ENCODE measurements around the gene SEZ6.

Gene SEZ6

DNA sequence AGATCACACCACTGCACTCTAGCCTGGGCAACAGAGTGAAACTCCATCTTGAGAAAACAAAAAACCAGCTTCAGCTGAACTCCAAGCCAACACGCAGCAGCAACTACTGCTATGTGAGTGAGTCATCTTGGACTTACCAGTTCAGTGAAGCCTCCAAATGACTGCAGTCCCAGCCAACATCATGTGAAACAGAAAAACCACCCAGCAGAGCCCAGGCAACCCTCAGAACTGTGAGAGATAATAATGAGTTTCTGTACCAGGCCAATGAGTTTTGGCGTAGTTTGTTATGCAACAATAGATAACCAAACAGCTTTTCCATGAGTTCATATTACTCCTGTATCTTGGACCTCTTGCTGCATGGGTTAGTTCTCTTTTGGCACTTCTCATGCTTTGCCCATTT, 77.8 kb downstream of the SEZ6 start:
- DNase-seq = no peak

DNA sequence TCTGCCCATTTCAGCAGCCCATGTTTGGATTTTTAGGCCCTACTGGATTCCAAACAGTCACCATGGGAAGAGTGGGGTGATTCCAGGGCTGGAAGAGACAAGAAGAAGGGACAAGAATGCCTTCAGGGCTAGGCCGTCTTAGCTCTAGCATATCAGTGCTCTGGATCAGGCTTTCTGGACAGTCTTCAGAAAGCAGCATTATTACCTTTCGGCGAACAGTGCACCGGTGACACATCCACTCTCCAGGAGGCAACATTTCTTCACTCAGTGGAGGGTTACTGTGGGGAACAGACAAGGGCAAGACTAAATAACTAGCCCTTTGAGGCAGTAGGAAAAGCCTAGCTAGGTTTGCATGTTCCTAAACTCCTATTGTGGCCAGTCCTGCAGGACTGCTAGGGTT, 79.0 kb downstream of the SEZ6 start:
- no peak for DNase-seq

- no peak for DNase-seq
Observed at GRCh38 chr17:28926366-28926765, 79.5 kb downstream of the SEZ6 start.

GRCh38 chr17:28925912-28926365, 79.9 kb downstream of the SEZ6 start:
- DNase-seq = no peak

GRCh38 chr17:28920201-28920600, 85.6 kb downstream of the SEZ6 start:
- no peak for DNase-seq

GRCh38 chr17:28918295-28918694, 87.5 kb downstream of the SEZ6 start:
- no peak for DNase-seq

GRCh38 chr17:28917465-28917864, 88.4 kb downstream of the SEZ6 start:
- no peak for DNase-seq

GRCh38 chr17:28917029-28917428, 88.8 kb downstream of the SEZ6 start:
- no peak for DNase-seq

DNA sequence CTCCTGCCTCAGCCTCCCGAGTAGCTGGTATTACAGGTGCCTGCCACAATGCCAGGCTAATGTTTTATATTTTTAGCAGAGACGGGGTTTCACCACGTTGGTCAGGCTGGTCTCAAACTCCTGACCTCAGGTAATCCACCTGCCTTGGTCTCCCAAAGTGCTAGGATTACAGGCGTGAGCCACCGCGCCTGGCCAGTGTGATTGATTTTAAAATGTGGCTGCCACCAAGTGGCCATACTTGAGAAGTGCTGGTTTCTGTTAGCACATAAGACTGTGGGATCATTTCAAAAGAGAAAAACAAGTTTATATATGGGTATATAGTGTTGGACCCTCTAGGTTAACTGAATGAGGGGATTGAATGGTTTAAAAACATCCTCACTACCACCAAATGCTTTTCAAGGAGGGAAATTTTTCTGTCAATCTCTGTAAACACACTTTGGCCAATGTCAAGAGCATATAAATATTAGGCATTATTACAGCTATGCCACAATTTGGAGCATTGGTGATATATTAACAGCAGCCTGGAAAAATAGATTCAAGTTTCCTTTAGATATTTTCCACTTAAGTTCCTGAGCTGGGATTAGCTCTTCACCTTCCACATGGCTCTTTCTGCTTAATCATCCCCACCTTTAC, 89.4 kb downstream of the SEZ6 start:
- no peak for DNase-seq

GRCh38 chr17:28912938-28913333, 92.9 kb downstream of the SEZ6 start:
- DNase-seq = no peak

DNA sequence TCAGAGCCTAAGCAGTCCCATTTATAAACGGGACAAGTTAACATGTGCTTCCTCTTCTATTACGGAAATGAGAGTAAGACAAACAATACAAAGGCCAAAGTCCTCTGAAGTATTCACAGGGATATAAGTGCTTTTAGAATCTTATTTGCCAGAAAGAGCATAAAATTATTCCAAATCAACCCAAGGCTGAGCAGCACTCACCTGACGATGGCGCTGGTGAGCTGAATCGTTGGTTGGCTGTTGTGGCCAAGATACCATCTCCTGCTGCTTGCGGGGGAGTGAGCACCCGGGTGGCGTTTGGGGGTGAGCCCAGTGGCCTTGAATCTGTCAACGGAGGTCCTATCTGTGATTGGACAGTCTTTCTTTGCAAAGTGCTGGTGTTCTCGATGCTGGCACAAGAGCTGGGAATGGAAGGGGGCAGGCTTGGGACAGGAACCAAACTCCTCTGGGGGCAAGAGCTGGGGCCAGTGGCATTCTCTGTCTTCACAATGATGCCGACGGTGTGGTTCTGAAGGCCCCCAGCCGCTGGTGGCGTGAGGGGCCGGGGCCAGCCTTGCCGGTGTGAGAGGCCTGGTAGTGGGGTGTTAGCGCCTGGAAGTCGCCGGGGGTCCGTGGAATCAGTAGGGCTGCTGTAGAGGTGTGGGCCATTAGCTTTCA, 93.4 kb downstream of the SEZ6 start:
- no peak for DNase-seq

DNA sequence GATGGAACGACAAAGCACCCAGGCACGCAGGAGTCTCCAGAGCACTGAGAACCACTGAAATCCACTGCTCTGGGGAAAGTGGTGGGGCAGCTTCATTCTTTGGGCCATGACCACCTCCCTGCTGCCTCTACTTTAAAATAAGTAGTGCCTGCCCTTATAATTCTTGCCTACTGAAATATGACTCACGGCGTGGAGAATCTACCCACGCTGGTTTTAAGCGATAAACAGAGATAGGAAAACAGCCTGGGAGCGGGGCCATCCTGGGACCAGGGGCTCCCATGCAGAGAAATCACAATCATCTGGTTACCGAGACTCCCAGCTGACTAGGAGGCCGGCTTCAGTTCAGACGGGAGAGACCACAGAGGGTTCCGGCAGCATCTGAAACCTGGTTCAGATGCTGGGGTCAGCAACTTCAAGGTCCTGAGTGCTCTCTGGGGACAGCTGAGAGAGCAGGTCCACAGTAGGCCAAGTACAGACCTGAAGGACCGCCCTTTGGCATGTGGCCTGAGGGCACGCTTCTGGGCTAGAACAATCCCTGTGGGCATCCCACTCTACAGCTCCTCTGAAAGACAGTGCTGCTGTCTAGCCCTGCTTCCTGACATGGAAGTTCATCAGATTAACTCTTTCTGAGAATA, 94.3 kb downstream of the SEZ6 start:
- DNase-seq = no peak

GRCh38 chr17:28910534-28910933, 95.3 kb downstream of the SEZ6 start:
- DNase-seq = no peak

GRCh38 chr17:28908640-28909167, 97.1 kb downstream of the SEZ6 start:
- no peak for DNase-seq

GRCh38 chr17:28907709-28908475, 97.9 kb downstream of the SEZ6 start:
- no peak for DNase-seq

GRCh38 chr17:28906706-28907438, 99.0 kb downstream of the SEZ6 start:
- no peak for DNase-seq

- DNase-seq = no peak
Observed at GRCh38 chr17:28906276-28906675, 99.6 kb downstream of the SEZ6 start.
